WTC11 (cell line): Measurements from ENCODE around the gene TFF3. TPM values are rescaled to one million over a fixed set of nuclear protein-coding genes. Genes with fewer than 3 reads are reported as not detected.

ENCODE experiments used
- ATAC-seq: fragments of 200-7000 bp; cut with Tn5 transposase; 2 replicates; pipeline ENCODE4 v1.10.0; 2021; ENCODE audit warnings: mild to moderate bottlenecking, moderate library complexity
- CTCF ChIA-PET: fragments of 300-600 bp; sonication (Branson Sonifier 250); formaldehyde crosslinking; loops from one replicate; lab custom pipeline; 2021; ENCODE audit warnings: antibody characterized with exemption; lab: Charles Lee
- POLR2A ChIA-PET: fragments of 350-600 bp; sonication (Branson Sonifier 250); formaldehyde crosslinking; loops from one replicate; lab custom pipeline; 2021; ENCODE audit warnings: antibody characterized with exemption; lab: Charles Lee
- DNase-seq: peaks from one replicate; pipeline ENCODE4 v3.0.0; 2021; ENCODE audit warnings: low spot score
- H3K27ac Mint-ChIP-seq: 2 replicates; pipeline ENCODE4 v1.8.0; 2021; ENCODE audit warnings: mixed read lengths
- H3K27me3 Mint-ChIP-seq: 2 replicates; pipeline ENCODE4 v1.8.0; 2021; ENCODE audit warnings: low read depth, mild to moderate bottlenecking, moderate library complexity, mixed read lengths
- H3K36me3 Mint-ChIP-seq: 2 replicates; pipeline ENCODE4 v1.8.0; 2021; ENCODE audit warnings: mixed read lengths
- H3K4me1 Mint-ChIP-seq: 2 replicates; pipeline ENCODE4 v1.8.0; 2022; ENCODE audit warnings: mixed read lengths
- H3K4me3 Mint-ChIP-seq: 2 replicates; pipeline ENCODE4 v1.8.0; 2021; ENCODE audit warnings: mild to moderate bottlenecking, moderate library complexity, mixed read lengths
- H3K9me3 Mint-ChIP-seq: 2 replicates; pipeline ENCODE4 v1.8.0; 2021; ENCODE audit warnings: mixed read lengths
- CBFB ChIP-seq: sonication (generic); formaldehyde crosslinking; IDR thresholded peaks from 2 replicates; pipeline ENCODE4 v1.8.1; 2022; ENCODE audit warnings: mild to moderate bottlenecking, low read depth, missing genetic modification reagents
- CREM ChIP-seq: sonication (generic); formaldehyde crosslinking; IDR thresholded peaks from 2 replicates; pipeline ENCODE4 v1.8.1; 2022; ENCODE audit warnings: mild to moderate bottlenecking, missing genetic modification reagents, moderate library complexity
- EMX1 ChIP-seq: fragments of 250-450 bp; sonication (Bioruptor Pico); IDR thresholded peaks from 2 replicates; pipeline ENCODE4 v1.8.0; 2021; ENCODE audit warnings: mild to moderate bottlenecking
- NR3C1 ChIP-seq: sonication (generic); formaldehyde crosslinking; conservative IDR thresholded peaks from 2 replicates; pipeline ENCODE4 v1.8.1; 2023; ENCODE audit warnings: low read depth, mild to moderate bottlenecking, missing genetic modification reagents
- RORB ChIP-seq: fragments of 250-450 bp; sonication (Bioruptor Pico); IDR thresholded peaks from 2 replicates; pipeline ENCODE4 v1.9.0; 2021; ENCODE audit warnings: mild to moderate bottlenecking
- SMAD3 ChIP-seq: sonication (generic); formaldehyde crosslinking; IDR thresholded peaks from 2 replicates; pipeline ENCODE4 v1.8.0; 2022; ENCODE audit warnings: missing genetic modification reagents, mild to moderate bottlenecking, borderline replicate concordance
- SOX15 ChIP-seq: fragments of 250-450 bp; sonication (Bioruptor Pico); IDR thresholded peaks from 2 replicates; pipeline ENCODE4 v1.9.0; 2021; ENCODE audit warnings: mild to moderate bottlenecking
- TP53 ChIP-seq: sonication (generic); formaldehyde crosslinking; IDR thresholded peaks from 2 replicates; pipeline ENCODE4 v1.8.1; 2023; ENCODE audit warnings: mild to moderate bottlenecking, missing genetic modification reagents
- ZBTB21 ChIP-seq: sonication (generic); formaldehyde crosslinking; IDR thresholded peaks from 2 replicates; pipeline ENCODE4 v1.8.1; 2023; ENCODE audit warnings: mild to moderate bottlenecking, missing genetic modification reagents, borderline replicate concordance
- total RNA-seq: library from RNA; stranded (reverse); gene quantifications from 3 replicates; pipeline ENCODE4 v1.2.3, GENCODE V29; 2021
- TF ChIP-seq, protein P1 (sequence below): sonication (generic); formaldehyde crosslinking; IDR thresholded peaks from 2 replicates; pipeline ENCODE4 v1.8.1; 2023; ENCODE audit warnings: mild to moderate bottlenecking, missing genetic modification reagents, borderline replicate concordance
- TF ChIP-seq, protein P2 (sequence below): sonication (generic); formaldehyde crosslinking; IDR thresholded peaks from 2 replicates; pipeline ENCODE4 v1.8.1; 2022; ENCODE audit warnings: mild to moderate bottlenecking, missing genetic modification reagents, moderate library complexity, borderline replicate concordance
- TF ChIP-seq, protein P3 (sequence below): sonication (generic); formaldehyde crosslinking; IDR thresholded peaks from 2 replicates; pipeline ENCODE4 v1.8.1; 2023; ENCODE audit warnings: mild to moderate bottlenecking, missing genetic modification reagents, moderate library complexity
- TF ChIP-seq, protein P4 (sequence below): sonication (generic); formaldehyde crosslinking; IDR thresholded peaks from 2 replicates; pipeline ENCODE4 v1.8.0; 2023; ENCODE audit warnings: mild to moderate bottlenecking, missing genetic modification reagents
- TF ChIP-seq, protein P5 (sequence below): fragments of 250-450 bp; sonication (Bioruptor Pico); IDR thresholded peaks from 2 replicates; pipeline ENCODE4 v1.8.0; 2021; ENCODE audit warnings: mild to moderate bottlenecking

Gene TFF3
- total RNA-seq, 1 experiment from 2014 or later, result 4.2 TPM

DNA sequence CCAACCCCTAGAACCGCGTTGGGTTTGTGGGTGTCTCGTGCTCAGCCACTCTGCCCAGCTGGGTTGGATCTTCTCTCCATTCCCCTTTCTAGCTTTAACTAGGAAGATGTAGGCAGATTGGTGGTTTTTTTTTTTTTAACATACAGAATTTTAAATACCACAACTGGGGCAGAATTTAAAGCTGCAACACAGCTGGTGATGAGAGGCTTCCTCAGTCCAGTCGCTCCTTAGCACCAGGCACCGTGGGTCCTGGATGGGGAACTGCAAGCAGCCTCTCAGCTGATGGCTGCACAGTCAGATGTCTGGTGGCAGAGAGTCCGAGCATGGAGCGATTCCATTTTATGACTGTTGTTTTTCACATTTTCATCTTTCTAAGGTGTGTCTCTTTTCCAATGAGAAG lies 18.7 kb downstream of the TFF3 start:
- Mint-ChIP-seq H3K36me3 (no peaks in the 10 kb centered on the region), H3K27me3 (no peaks in the 10 kb centered on the region), H3K4me3 (no peak overlapping the region), H3K27ac (no peak overlapping the region), H3K9me3 (no peaks in the 10 kb centered on the region), H3K4me1 (peaks cover 12% of the 10 kb centered on the region)
- TF ChIP-seq, protein P1, sequence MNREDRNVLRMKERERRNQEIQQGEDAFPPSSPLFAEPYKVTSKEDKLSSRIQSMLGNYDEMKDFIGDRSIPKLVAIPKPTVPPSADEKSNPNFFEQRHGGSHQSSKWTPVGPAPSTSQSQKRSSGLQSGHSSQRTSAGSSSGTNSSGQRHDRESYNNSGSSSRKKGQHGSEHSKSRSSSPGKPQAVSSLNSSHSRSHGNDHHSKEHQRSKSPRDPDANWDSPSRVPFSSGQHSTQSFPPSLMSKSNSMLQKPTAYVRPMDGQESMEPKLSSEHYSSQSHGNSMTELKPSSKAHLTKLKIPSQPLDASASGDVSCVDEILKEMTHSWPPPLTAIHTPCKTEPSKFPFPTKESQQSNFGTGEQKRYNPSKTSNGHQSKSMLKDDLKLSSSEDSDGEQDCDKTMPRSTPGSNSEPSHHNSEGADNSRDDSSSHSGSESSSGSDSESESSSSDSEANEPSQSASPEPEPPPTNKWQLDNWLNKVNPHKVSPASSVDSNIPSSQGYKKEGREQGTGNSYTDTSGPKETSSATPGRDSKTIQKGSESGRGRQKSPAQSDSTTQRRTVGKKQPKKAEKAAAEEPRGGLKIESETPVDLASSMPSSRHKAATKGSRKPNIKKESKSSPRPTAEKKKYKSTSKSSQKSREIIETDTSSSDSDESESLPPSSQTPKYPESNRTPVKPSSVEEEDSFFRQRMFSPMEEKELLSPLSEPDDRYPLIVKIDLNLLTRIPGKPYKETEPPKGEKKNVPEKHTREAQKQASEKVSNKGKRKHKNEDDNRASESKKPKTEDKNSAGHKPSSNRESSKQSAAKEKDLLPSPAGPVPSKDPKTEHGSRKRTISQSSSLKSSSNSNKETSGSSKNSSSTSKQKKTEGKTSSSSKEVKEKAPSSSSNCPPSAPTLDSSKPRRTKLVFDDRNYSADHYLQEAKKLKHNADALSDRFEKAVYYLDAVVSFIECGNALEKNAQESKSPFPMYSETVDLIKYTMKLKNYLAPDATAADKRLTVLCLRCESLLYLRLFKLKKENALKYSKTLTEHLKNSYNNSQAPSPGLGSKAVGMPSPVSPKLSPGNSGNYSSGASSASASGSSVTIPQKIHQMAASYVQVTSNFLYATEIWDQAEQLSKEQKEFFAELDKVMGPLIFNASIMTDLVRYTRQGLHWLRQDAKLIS, result no peak
- TF ChIP-seq ZBTB21 (CRISPR knock-in tag) (no peak), EMX1 (no peak), RORB (CRISPR knock-in tag) (no peak), TP53 (CRISPR knock-in tag) (no peak)
- TF ChIP-seq, protein P2, sequence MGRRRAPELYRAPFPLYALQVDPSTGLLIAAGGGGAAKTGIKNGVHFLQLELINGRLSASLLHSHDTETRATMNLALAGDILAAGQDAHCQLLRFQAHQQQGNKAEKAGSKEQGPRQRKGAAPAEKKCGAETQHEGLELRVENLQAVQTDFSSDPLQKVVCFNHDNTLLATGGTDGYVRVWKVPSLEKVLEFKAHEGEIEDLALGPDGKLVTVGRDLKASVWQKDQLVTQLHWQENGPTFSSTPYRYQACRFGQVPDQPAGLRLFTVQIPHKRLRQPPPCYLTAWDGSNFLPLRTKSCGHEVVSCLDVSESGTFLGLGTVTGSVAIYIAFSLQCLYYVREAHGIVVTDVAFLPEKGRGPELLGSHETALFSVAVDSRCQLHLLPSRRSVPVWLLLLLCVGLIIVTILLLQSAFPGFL (CRISPR knock-in tag), result no peak
- ChIA-PET POLR2A (no interaction called here), CTCF (interaction anchor here (1.1 to 4.1 kb wide), 2 partner anchors 14 to 38 kb away, joined by 4 to 32 read pairs; no protein-coding TSS in a partner anchor)
- DNase-seq (no peak), ATAC-seq (no peak)

DNA sequence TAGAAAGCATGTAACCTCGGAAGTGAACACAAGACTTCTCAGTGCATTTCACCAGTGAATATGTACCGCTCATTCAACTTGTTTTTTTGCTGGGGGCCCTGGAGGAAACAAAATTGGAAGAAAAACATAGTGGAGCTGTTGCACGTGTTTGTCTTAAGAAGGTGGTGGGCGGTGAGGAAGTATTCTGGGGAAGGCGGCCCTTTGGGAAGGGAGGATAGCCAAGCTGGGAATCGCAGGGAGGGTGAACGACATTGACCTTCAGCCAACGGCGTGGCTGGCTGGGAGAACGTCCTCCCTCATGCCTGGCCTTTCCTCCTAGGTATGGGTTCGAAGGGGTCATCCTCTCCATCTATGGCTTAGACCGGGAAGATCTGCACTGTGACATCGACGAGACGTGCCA lies 19.4 kb downstream of the TFF3 start:
- H3K4me3 Mint-ChIP-seq, result no peak overlapping the region
- TF ChIP-seq, protein P3, sequence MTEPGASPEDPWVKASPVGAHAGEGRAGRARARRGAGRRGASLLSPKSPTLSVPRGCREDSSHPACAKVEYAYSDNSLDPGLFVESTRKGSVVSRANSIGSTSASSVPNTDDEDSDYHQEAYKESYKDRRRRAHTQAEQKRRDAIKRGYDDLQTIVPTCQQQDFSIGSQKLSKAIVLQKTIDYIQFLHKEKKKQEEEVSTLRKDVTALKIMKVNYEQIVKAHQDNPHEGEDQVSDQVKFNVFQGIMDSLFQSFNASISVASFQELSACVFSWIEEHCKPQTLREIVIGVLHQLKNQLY (CRISPR knock-in tag), result no peak
- TF ChIP-seq SOX15 (no peak), ZBTB21 (CRISPR knock-in tag) (no peak), SMAD3 (no peak), NR3C1 (CRISPR knock-in tag) (no peak)
- TF ChIP-seq, protein P4, sequence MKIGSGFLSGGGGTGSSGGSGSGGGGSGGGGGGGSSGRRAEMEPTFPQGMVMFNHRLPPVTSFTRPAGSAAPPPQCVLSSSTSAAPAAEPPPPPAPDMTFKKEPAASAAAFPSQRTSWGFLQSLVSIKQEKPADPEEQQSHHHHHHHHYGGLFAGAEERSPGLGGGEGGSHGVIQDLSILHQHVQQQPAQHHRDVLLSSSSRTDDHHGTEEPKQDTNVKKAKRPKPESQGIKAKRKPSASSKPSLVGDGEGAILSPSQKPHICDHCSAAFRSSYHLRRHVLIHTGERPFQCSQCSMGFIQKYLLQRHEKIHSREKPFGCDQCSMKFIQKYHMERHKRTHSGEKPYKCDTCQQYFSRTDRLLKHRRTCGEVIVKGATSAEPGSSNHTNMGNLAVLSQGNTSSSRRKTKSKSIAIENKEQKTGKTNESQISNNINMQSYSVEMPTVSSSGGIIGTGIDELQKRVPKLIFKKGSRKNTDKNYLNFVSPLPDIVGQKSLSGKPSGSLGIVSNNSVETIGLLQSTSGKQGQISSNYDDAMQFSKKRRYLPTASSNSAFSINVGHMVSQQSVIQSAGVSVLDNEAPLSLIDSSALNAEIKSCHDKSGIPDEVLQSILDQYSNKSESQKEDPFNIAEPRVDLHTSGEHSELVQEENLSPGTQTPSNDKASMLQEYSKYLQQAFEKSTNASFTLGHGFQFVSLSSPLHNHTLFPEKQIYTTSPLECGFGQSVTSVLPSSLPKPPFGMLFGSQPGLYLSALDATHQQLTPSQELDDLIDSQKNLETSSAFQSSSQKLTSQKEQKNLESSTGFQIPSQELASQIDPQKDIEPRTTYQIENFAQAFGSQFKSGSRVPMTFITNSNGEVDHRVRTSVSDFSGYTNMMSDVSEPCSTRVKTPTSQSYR (CRISPR knock-in tag), result no peak
- H3K27ac Mint-ChIP-seq, result no peak overlapping the region
- DNase-seq (no peak), ATAC-seq (no peak)
- peaks cover 12% of the 10 kb centered on the region for H3K4me1 Mint-ChIP-seq
- H3K9me3 Mint-ChIP-seq, result no peaks in the 10 kb centered on the region
- ChIA-PET POLR2A (interaction anchor here (0.6 kb wide), 1 partner anchor 96 kb away, joined by 3 read pairs; no protein-coding TSS in a partner anchor), CTCF (interaction anchor here (0.7 to 4.1 kb wide), 3 partner anchors 15 to 75 kb away, joined by 3 to 32 read pairs (median 8); no protein-coding TSS in a partner anchor)
- H3K36me3 Mint-ChIP-seq, result no peaks in the 10 kb centered on the region
- H3K27me3 Mint-ChIP-seq, result no peaks in the 10 kb centered on the region

DNA sequence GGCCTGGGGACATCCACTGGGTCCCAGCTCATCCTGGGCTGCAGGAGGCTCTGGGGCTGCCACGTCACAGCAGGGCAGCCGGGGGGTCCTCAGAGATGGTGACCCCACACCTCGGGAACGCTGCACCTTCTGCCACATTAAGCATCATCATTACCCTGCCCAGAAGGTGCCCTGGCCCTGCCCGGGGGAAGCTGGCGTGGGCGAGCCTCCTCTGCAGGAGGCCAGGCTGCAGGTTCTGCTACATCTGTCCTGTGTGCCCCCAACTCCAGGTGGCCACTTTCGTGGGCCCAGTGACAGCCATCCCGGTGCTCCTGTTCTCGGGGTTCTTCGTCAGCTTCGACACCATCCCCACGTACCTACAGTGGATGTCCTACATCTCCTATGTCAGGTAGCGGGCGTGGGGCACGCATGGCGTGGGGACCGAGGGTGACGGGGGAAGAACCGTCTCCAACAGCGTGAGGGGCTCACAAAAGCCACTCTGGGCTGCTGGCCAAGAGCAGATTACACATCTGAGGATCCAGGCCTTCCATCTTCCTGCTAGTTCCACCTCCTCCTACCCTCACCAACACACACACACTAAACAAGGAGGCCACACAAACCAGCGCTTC lies 20.8 kb downstream of the TFF3 start:
- no peak overlapping the region for H3K4me3 Mint-ChIP-seq
- TF ChIP-seq, protein P5, sequence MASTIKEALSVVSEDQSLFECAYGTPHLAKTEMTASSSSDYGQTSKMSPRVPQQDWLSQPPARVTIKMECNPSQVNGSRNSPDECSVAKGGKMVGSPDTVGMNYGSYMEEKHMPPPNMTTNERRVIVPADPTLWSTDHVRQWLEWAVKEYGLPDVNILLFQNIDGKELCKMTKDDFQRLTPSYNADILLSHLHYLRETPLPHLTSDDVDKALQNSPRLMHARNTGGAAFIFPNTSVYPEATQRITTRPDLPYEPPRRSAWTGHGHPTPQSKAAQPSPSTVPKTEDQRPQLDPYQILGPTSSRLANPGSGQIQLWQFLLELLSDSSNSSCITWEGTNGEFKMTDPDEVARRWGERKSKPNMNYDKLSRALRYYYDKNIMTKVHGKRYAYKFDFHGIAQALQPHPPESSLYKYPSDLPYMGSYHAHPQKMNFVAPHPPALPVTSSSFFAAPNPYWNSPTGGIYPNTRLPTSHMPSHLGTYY, result no peak
- TF ChIP-seq CBFB (CRISPR knock-in tag) (no peak), CREM (CRISPR knock-in tag) (no peak)
- CTCF ChIA-PET, result no interaction called here
- peaks cover 12% of the 10 kb centered on the region for H3K4me1 Mint-ChIP-seq
- ATAC-seq, result no peak
- no peaks in the 10 kb centered on the region; the same call in 1 of the 2 replicates for H3K36me3 Mint-ChIP-seq
- DNase-seq, result peak; percentile 8
- H3K9me3 Mint-ChIP-seq, result no peaks in the 10 kb centered on the region
- POLR2A ChIA-PET, result no interaction called here
- H3K27me3 Mint-ChIP-seq, result no peaks in the 10 kb centered on the region
- H3K27ac Mint-ChIP-seq, result no peak overlapping the region
